WI38 (cell line): ENCODE data around the gene ART1.

Experiments used
- H3K4me3 ChIP-seq: 2 replicates; pipeline ENCODE4 v1.5.1; 2011; ENCODE audit warnings: low read depth, mild to moderate bottlenecking, control low read depth, low read length
- CTCF ChIP-seq: IDR thresholded peaks from 2 replicates; pipeline ENCODE4 v1.5.1; 2012; ENCODE audit warnings: low read depth, mild to moderate bottlenecking, control low read depth, low read length

The ART1 gene

GRCh38 chr11:3671334-3672254 lies 26.7 kb downstream of the ART1 start, which contains the start of gene CHRNA10:
Gene CHRNA10, minus strand, starts transcription at chr11:3671384. Its CDS starts 72 bp downstream, at chr11:3671312.
- H3K4me3 ChIP-seq, result no peak within 1 kb of the TSS
- no peak for TF ChIP-seq CTCF

- H3K4me3 ChIP-seq, result no peak overlapping the region
- no peak for TF ChIP-seq CTCF
These were observed 29.3 kb downstream of the ART1 start for GRCh38 chr11:3674189-3674588.

GRCh38 chr11:3675971-3676370 lies 31.0 kb downstream of the ART1 start:
- no peak for TF ChIP-seq CTCF
- H3K4me3 ChIP-seq, result no peak overlapping the region

- no peak overlapping the region for H3K4me3 ChIP-seq
- TF ChIP-seq CTCF, result no peak
These were observed 34.1 kb downstream of the ART1 start for GRCh38 chr11:3679077-3679476.

GRCh38 chr11:3683039-3683438 lies 38.1 kb downstream of the ART1 start:
- no peak overlapping the region for H3K4me3 ChIP-seq
- TF ChIP-seq CTCF, result no peak

GRCh38 chr11:3684129-3684818 lies 39.3 kb downstream of the ART1 start:
- no peak for TF ChIP-seq CTCF
- H3K4me3 ChIP-seq, result no peak overlapping the region

- no peak overlapping the region for H3K4me3 ChIP-seq
- no peak for TF ChIP-seq CTCF
These were observed 39.9 kb downstream of the ART1 start for GRCh38 chr11:3684819-3685172.
